GM19023 (cell line): ENCODE data around the gene STMP1.
"Not testable (repeated sequence)": the region's sequence is repeated elsewhere in the genome, so short reads cannot be mapped to it uniquely, and the experiment has no call there.

Experiments used
- ATAC-seq: cut with Tn5 transposase; IDR thresholded peaks from one replicate; pipeline ENCODE4 v1.9.1; 2021; ENCODE audit warnings: mild to moderate bottlenecking, moderate library complexity; ENCODE audit not compliant: unreplicated experiment

Gene STMP1

GRCh38 chr7:135662373-135663114 lies at the start of gene STMP1:
Gene STMP1, plus strand, starts transcription at chr7:135662514.
- ATAC-seq, result peak; percentile 98

- no peak for ATAC-seq
These were observed 46.2 kb upstream of the STMP1 start for GRCh38 chr7:135616136-135616535.

- ATAC-seq, result no peak
These were observed 44.5 kb upstream of the STMP1 start for GRCh38 chr7:135617781-135618180.

- ATAC-seq, result no peak
These were observed 43.8 kb upstream of the STMP1 start for GRCh38 chr7:135618510-135618909.

GRCh38 chr7:135620447-135620846 lies 41.9 kb upstream of the STMP1 start:
- ATAC-seq, result no peak

DNA sequence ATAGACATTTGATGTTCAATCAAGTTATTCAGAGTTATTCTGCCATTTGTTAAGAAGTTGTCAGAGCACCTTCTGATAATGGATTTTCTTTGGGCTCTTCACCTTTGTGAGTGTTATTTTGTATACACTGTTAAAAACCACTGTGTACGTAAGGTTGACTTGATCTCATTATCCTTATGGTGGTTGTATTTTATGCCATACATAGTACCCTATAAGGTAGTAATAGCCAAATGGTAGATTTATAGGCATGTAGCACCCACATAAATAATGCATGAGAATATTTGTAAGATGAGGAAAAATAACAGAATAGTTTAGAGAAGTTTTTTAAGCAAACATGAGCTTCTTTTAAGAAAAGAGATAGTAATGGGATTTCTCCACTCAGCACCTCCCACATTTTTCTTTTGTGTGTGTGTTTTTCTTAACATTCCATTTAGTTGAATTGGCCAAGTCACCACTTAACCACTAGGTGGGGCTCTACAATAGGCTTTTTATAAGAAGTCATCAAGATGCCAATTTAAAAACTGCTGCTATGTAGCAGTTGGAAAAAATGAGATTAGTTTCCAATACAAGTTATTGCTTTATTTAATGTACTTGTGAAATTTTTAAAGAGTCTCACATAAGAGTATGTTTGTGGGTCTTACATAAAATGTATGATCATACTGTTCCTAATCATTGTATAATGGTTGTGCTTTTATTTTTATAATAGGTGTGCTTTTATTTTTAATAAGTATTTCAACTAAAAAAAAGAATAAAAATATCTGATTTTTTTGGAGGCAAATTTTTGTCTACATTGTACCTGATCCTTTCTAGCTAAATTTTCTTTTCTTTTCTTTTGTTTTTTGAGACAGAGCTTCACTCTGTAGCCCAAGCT lies 41.1 kb upstream of the STMP1 start:
- no peak for ATAC-seq

DNA sequence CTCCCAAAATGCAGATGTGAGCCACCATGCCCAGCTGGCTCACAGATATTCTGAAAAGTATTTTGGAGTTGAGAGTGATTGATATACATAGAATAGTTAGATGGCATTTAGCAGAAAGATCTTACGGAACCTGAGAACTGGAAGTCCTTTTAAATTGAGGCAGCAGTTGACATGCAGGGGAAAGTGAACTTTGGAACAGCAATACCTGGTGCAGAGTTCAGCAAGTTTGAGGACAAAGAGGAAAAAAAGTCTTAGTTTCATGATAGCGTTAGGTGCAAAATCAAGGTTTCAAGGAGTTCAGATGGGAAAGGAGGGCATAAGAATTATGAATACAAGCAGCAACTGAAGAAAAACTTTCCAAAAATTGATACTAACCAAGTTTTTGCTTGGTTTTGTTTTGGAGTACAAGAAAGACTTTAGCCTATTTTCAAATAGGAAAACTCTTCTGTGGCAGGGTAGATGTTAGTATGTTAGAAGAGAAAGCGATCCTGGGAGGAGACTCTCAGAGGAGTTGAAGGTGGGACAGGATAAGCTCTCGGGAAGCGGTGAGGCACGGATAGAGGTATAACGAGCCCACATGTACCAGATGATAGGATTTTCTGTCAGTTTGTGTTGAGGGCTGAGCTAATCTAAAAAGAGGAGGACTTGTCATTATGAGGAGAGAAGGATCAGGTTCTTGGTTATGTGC lies 28.0 kb upstream of the STMP1 start:
- ATAC-seq, result no peak

DNA sequence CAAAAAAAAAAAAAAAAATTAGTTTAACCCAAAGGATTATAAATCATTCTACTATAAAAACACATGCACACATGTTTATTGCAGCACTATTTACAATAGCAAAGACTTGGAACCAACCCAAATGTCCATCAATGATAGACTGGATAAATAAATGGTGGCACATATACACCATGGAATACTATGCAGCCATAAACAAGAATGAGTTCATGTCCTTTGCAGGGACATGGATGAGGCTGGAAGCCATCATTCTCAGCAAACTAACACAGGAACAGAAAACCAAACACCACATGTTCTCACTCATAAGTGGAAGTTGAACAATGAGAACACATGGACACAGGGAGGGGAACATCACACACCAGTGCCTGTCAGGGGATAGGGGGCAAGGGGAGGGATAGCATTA lies 22.6 kb upstream of the STMP1 start:
- ATAC-seq, result not testable (repeated sequence)

DNA sequence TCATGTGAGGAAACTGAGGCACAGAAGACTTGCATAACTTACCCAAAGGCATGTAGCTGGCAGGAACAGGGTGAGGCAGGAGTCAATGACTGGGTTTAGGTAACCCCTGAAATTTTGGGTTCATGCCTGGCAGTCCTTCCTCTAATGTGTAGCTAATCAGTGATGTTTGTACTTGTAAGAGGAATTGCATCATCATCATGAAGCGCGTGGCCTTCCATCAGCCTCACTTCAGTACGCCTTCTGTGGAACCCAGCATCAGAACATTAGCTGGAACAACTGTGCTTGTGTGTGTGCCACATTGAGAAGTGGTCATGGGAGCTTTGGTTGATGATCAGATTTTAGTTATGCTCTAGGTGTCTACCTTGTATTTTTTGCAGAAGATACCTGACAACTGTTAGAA lies 18.2 kb upstream of the STMP1 start:
- ATAC-seq, result no peak

- no peak for ATAC-seq
These were observed 17.6 kb upstream of the STMP1 start for GRCh38 chr7:135644729-135645128.

- ATAC-seq, result peak; percentile 55
These were observed 16.9 kb upstream of the STMP1 start for GRCh38 chr7:135645296-135645904.

- ATAC-seq, result no peak
These were observed 14.6 kb upstream of the STMP1 start for GRCh38 chr7:135647755-135648154.

DNA sequence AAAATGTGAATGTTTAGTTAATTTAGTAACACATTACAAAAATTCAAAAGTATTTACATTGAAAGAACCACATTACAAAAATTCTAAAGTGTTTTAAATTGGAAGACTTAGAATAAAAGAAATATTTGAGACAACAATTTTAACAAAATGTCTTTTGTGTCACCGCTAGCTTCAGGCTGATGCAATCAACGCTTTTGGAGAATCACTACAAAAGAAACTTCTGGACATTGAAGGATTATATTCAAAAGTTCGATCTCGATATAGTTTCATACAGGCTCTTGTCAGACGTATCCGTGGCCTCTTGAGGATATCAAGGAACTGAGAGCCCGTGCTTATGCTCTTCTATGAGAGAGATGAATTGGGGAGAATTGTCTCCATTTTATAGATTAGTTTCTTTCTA lies 14.1 kb upstream of the STMP1 start:
- no peak for ATAC-seq

- ATAC-seq, result no peak
These were observed 11.3 kb upstream of the STMP1 start for GRCh38 chr7:135650831-135651573.

DNA sequence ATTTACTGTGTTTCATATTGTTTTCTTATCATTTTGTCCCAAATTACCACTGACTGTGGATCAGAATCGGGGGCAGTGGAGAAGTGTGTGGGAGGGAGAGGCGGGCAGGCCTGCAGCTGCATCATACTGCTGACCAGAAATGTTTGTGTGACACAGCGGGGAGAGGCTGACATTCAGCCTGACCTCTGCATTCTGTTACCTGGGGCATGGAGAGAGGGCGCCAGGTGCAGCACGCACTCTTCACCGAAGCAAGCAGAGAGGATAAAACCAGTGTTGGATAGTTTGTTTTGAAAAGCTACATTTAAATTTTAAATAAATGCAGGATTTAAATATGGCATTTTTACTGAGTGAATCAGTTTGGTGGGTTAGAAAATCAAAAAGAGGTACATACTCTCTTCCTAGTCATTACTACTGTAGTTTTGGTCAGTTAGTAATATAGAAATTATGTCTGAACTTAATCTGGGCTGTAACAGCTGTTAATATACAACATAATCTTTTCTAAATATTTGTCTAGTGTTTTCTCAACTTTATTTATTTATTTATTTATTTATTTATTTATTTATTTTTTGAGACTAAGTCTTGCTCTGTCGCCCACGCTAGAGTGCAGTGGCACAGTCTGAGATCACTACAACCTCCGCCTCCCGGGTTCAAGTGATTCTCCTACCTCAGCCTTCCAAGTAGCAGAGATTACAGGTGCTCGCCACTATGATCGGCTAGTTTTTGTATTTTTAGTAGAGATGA lies 8.8 kb upstream of the STMP1 start:
- ATAC-seq, result no peak

GRCh38 chr7:135658564-135658963 lies 3.8 kb upstream of the STMP1 start:
- ATAC-seq, result no peak

DNA sequence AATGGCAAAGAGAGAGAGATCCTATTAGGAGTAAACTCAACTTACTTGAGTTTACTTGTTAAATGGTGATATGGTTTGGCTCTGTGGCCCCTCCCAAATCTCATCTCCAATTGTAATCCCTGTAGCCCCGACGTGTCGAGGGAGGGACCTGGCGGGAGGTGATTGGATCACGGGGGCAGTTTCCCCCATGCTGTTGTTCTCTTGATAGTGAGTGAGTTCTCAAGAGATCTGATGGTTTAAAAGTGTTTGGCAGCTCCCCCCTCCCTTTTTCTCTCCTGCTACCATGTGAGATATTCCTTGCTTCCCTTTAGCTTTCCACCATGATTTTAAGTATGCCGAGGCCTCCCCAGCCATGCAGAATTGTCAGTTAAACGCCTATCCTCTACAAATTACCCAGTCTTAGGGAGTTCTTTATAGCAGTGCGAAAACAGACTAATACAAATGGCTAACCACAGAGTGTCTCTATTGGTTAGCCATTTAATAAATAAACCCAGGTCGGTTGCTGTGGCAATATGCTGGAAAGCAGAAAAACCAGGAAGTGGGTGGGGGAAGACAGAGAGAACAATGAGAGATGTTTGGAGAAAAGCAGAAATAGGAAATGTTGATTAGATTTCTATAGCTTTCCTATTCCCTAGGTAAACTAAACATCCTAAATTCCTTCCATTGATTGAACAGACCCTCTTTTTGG lies 3.0 kb upstream of the STMP1 start:
- ATAC-seq, result no peak

DNA sequence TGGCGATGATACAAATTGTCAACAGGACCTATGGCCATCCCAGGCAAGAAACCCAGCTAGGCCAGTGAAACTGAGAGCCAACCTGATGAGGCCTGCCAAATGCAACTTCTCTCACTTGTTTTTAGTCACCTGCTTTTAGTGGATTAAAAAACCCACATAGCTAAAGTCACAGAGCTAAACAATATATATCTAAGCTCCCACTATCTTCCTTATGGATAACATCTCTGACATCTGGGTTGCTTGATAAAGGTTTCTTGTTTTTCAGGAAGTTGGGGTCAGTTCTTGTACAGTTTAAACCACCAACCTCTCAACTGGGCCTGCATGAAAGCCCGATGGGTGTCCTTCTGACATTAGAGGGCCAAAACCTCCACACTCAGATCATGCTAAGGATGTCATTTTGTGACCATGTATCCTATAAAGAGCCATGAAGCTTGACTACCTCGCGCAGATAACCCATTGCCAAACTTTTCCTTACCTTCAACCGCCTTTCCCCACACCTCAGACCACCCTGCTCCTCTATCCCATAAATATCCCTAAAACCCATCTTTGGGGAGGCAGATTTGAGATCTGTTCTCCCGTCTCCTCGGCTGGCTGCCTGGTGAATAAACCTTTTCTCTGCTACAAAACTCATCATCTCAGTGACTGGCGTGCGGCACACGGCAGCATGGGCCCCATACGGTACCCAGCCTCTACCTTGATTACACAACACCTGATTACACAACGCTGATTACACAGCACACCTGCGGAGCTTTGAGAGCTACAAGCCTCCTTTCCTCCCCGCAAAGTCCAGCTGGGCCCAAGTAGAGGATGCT lies 797 bp upstream of the STMP1 start:
- no peak for ATAC-seq

- ATAC-seq, result no peak
These were observed 266 bp upstream of the STMP1 start for GRCh38 chr7:135662123-135662372.
